ENCODE measurements around the gene C3.
"Not testable (repeated sequence)": the region's sequence is repeated elsewhere in the genome, so short reads cannot be mapped to it uniquely, and the experiment has no call there.

The C3 gene

DNA sequence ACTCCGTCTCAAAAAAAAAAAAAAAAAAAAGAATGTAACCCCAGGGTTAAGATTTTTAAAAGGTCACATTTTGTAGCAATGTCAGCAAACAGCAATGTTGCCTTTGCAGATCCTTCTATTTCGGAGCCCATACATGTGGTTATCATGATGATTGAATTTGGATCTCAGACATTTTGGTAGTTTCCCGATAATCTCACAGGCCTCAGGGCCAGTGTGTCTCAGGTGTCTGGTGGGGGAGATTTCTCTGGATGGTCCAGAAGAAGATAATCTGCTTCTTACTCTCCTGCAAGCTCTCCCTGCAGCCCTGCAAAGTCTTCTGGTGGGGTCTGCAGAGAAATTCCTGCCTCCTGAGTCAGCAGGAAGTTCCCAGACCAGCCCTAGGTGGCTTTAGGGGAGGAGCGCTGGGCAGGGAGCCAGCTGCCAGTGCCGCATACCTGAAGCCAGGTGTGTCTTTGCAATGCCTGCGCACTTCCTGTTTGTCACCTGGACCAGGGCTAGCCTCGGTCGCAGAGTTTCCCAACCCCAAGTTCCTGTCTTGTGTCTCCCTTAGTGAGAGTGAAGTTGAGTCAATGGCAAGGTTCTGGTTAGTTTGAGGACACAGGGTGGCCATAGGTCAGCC lies 45.4 kb upstream of the C3 start:
- Histone ChIP-seq H3K9ac (ENCODE audit: low read length) (no peak overlapping the region), H2AFZ (ENCODE audit: low read depth, low read length) (no peak overlapping the region), H3K4me3 (ENCODE audit: low read length) (0 out of 2 replicates have a peak overlapping the region, but pooled peaks have one; percentile 86), H3K9me3 (ENCODE audit: insufficient read depth, low read length) (no peaks in the 10 kb centered on the region), H3K27me3 (ENCODE audit: low read depth, low read length) (no peaks in the 10 kb centered on the region; the same call in 1 of the 2 replicates), H3K4me1 (ENCODE audit: low read length) (peaks cover 26% of the 10 kb centered on the region), H3K27ac (ENCODE audit: low read length) (no peak overlapping the region), H3K79me2 (ENCODE audit: low read length) (no peaks in the 10 kb centered on the region), H4K20me1 (ENCODE audit: insufficient read depth, low read length) (no peaks in the 10 kb centered on the region), H3K36me3 (replicated peaks; ENCODE audit: low read depth, low read length) (no peaks in the 10 kb centered on the region), H3K4me2 (ENCODE audit: low read length) (peak overlapping the region; percentile 88)
- no peak for TF ChIP-seq EZH2phosphoT487 (IDR thresholded peaks at IDR 0.05; ENCODE audit: low read depth)
- TF ChIP-seq, protein P1, sequence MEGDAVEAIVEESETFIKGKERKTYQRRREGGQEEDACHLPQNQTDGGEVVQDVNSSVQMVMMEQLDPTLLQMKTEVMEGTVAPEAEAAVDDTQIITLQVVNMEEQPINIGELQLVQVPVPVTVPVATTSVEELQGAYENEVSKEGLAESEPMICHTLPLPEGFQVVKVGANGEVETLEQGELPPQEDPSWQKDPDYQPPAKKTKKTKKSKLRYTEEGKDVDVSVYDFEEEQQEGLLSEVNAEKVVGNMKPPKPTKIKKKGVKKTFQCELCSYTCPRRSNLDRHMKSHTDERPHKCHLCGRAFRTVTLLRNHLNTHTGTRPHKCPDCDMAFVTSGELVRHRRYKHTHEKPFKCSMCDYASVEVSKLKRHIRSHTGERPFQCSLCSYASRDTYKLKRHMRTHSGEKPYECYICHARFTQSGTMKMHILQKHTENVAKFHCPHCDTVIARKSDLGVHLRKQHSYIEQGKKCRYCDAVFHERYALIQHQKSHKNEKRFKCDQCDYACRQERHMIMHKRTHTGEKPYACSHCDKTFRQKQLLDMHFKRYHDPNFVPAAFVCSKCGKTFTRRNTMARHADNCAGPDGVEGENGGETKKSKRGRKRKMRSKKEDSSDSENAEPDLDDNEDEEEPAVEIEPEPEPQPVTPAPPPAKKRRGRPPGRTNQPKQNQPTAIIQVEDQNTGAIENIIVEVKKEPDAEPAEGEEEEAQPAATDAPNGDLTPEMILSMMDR (IDR thresholded peaks at IDR 0.05; ENCODE audit: low read depth, low read length), result no peak

DNA sequence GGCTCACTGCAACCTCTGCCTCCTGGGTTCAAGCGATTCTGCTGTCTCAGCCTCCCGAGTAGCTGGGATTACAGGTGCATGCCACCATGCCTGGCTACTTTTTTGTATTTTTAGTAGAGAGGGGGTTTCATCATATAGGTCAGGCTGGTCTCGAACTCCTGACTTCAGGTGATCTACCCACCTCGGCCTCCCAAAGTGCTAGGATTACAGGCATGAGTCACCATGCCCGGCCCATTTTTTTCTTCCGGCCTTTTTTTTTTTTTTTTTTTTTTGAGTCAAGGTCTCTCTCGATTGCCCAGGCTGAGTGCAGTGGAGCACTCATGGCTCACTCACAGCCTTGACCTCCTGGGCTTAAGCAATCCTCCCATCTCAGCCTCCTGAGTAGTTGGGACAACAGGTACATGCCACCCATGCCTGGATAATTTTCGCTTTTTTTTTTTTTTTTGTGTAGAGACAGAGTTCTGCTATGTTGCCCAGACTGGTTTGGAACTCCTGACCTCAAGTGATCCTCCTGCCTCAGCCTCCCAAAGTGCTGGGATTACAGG lies 41.9 kb upstream of the C3 start:
- not testable (repeated sequence) for H3K27me3 ChIP-seq (ENCODE audit: low read depth, low read length); H2AFZ ChIP-seq (ENCODE audit: low read depth, low read length); H3K9me3 ChIP-seq (ENCODE audit: insufficient read depth, low read length); H3K4me3 ChIP-seq (ENCODE audit: low read length); H3K4me2 ChIP-seq (ENCODE audit: low read length); H3K27ac ChIP-seq (ENCODE audit: low read length); H3K79me2 ChIP-seq (ENCODE audit: low read length); H3K9ac ChIP-seq (ENCODE audit: low read length); H3K36me3 ChIP-seq (replicated peaks; ENCODE audit: low read depth, low read length); H4K20me1 ChIP-seq (ENCODE audit: insufficient read depth, low read length)
- H3K4me1 ChIP-seq (ENCODE audit: low read length), result peaks cover 13% of the 10 kb centered on the region

DNA sequence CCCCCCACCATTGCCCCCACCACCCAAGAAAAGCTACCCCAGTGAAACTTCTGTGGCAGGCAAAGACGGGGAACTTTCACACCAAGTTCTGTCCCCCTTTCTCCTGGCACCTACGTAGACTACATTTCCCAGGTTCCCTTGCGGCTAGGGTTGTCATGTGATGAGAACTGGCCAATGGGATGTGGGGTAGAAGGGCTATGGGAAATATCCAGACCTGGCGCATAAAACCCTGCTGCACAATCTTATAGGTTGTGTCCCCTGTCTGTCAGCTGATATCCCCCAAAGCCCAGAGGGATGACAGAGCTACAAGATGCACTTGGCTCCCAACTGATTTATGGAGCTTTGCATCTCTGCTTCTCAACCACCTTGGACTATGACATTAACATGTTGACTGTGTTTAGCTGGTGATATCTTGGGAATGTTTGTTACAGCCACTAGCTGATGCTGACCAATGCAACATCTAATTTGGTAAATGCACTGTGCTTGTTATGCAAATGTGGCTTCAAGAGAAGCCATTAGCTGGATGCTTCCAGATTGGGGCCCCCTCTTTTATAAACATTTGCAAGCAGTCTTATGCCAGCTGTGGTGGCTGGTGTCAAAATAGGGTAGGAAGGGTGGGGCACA lies 40.7 kb upstream of the C3 start:
- Histone ChIP-seq H3K27me3 (ENCODE audit: low read depth, low read length) (no peaks in the 10 kb centered on the region), H3K9ac (ENCODE audit: low read length) (no peak overlapping the region), H3K4me2 (ENCODE audit: low read length) (peak overlapping the region; percentile 5; the same call in 1 of the 2 replicates), H3K79me2 (ENCODE audit: low read length) (no peaks in the 10 kb centered on the region), H4K20me1 (ENCODE audit: insufficient read depth, low read length) (no peaks in the 10 kb centered on the region), H3K9me3 (ENCODE audit: insufficient read depth, low read length) (no peaks in the 10 kb centered on the region), H3K4me1 (ENCODE audit: low read length) (peaks cover 5% of the 10 kb centered on the region), H3K36me3 (replicated peaks; ENCODE audit: low read depth, low read length) (no peaks in the 10 kb centered on the region), H3K4me3 (ENCODE audit: low read length) (no peak overlapping the region), H3K27ac (ENCODE audit: low read length) (no peak overlapping the region), H2AFZ (ENCODE audit: low read depth, low read length) (0 out of 2 replicates have a peak overlapping the region, but pooled peaks have one; percentile 1)
- TF ChIP-seq, protein P1 (IDR thresholded peaks at IDR 0.05; ENCODE audit: low read depth, low read length), result no peak
- TF ChIP-seq EZH2phosphoT487 (IDR thresholded peaks at IDR 0.05; ENCODE audit: low read depth), result no peak

DNA sequence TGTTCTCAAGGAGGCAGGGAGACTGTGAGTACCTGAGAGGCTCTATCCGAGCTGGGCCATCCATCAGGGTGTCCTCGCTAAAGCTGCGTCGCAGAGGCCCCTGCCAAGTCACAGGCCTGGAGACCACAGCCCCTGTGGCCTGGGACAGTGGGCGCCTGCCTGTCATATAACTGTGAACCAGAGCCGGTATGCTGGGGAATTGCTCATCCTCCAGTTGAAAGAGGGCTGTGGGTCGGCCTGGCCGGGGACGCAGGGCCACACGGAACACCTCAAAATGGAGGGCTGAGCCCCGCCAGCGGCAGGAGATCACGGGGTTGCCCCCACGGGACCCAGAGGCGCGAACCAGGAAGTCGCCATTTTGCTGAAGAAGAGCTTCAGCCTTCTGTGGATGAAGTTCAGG lies 40.2 kb upstream of the C3 start:
- Histone ChIP-seq H3K27me3 (ENCODE audit: low read depth, low read length) (no peaks in the 10 kb centered on the region), H3K4me2 (ENCODE audit: low read length) (peak overlapping the region; percentile 5; the same call in 1 of the 2 replicates), H3K9ac (ENCODE audit: low read length) (no peak overlapping the region), H3K27ac (ENCODE audit: low read length) (no peak overlapping the region), H3K4me3 (ENCODE audit: low read length) (no peak overlapping the region), H2AFZ (ENCODE audit: low read depth, low read length) (no peak overlapping the region), H3K4me1 (ENCODE audit: low read length) (no peaks in the 10 kb centered on the region), H3K36me3 (replicated peaks; ENCODE audit: low read depth, low read length) (no peaks in the 10 kb centered on the region), H3K79me2 (ENCODE audit: low read length) (no peaks in the 10 kb centered on the region), H3K9me3 (ENCODE audit: insufficient read depth, low read length) (no peaks in the 10 kb centered on the region), H4K20me1 (ENCODE audit: insufficient read depth, low read length) (no peaks in the 10 kb centered on the region)
- no peak for TF ChIP-seq EZH2phosphoT487 (IDR thresholded peaks at IDR 0.05; ENCODE audit: low read depth)
- TF ChIP-seq, protein P1 (IDR thresholded peaks at IDR 0.05; ENCODE audit: low read depth, low read length), result no peak
